Activated CD8-positive, alpha-beta memory T cell treated with anti-CD3 and anti-CD28 coated beads, Interleukin-2, amount 10 ng/mL, durations not matched to agents 7 days and 5 days (primary cell): ENCODE data around the gene JAM3. TPM values are rescaled to one million over a fixed set of nuclear protein-coding genes. Genes with fewer than 3 reads are reported as not detected.

Source experiments
- ATAC-seq: fragments of 150-1000 bp; cut with Tn5 transposase; one replicate; pipeline ENCODE4 v1.10.0; 2021; ENCODE audit warnings: moderate library complexity
- CTCF ChIA-PET: fragments of 350-600 bp; sonication (Branson Sonifier 250); formaldehyde crosslinking; loops from one replicate; lab custom pipeline; 2021; ENCODE audit warnings: antibody characterized with exemption; lab: Charles Lee
- DNase-seq: peaks from one replicate; pipeline ENCODE4 v3.0.0-alpha.2; 2020
- H3K27ac Mint-ChIP-seq: one replicate; pipeline ENCODE4 v1.8.0; 2021; ENCODE audit warnings: mild to moderate bottlenecking, mixed read lengths
- H3K27me3 Mint-ChIP-seq: one replicate; pipeline ENCODE4 v1.8.0; 2021; ENCODE audit warnings: mixed read lengths
- H3K36me3 Mint-ChIP-seq: one replicate; pipeline ENCODE4 v1.8.0; 2021; ENCODE audit warnings: mild to moderate bottlenecking, mixed read lengths
- H3K4me1 Mint-ChIP-seq: one replicate; pipeline ENCODE4 v1.8.0; 2021; ENCODE audit warnings: mixed read lengths
- H3K4me3 Mint-ChIP-seq: one replicate; pipeline ENCODE4 v1.8.0; 2021; ENCODE audit warnings: mild to moderate bottlenecking, moderate library complexity, mixed read lengths
- H3K9me3 Mint-ChIP-seq: one replicate; pipeline ENCODE4 v1.8.0; 2022; ENCODE audit warnings: low read depth, mixed read lengths
- total RNA-seq, 2 experiments: library from RNA; stranded (reverse); gene quantifications; one replicate each; pipeline ENCODE4 v1.2.3, GENCODE V29; 2021

The JAM3 gene
- total RNA-seq, 2 experiments from 2014 or later = 3.2 to 4.4 TPM

DNA sequence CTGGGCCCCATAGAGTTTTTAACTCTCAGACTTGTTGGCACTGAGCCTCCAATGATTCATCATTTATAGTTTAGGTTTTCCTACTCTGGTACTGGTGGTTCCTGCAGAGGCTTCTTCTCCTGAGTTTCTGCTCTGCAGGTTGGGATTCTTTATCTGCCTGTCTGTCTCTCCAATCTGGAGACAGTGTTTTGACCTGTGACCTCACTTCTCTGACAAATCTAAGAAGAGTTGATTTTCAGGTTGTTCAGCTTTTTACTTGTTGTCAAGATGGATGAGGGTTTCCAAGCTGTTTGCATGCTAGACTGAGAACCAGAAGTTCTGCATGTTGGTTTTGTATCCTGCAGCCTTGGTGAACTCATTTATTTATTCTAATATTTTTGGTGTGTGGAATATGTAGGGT is 63.9 kb downstream of the JAM3 start:
- H3K9me3 Mint-ChIP-seq = peaks cover 9% of the 10 kb centered on the region
- peaks cover 5% of the 10 kb centered on the region for H3K27me3 Mint-ChIP-seq
- no peak for ATAC-seq
- no peak overlapping the region for H3K27ac Mint-ChIP-seq
- no peaks in the 10 kb centered on the region for H3K4me1 Mint-ChIP-seq
- DNase-seq = no peak
- CTCF ChIA-PET = interaction anchor here (1.3 kb wide), 1 partner anchor 205 kb away, joined by 3 read pairs; no protein-coding TSS in a partner anchor
- H3K4me3 Mint-ChIP-seq = no peak overlapping the region
- H3K36me3 Mint-ChIP-seq = peaks cover 8% of the 10 kb centered on the region

DNA sequence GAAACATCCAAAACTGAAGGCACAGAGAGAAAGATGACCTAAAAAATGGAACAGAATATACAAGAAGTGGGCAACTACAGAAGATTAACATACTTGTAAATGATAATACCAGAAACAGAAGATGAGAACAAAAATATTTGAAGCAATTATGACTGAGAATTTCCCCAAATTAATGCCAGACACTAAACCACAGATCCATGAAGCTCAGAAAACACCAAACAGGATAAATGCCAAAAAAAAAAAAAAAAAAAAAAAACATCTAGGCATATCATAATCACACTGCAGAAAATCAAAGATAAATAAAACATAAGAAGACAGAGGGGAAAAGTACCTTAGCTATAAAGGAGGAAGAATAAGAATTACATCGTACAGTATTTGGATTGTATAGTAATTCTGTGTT is 65.3 kb downstream of the JAM3 start:
- H3K36me3 Mint-ChIP-seq = peaks cover 8% of the 10 kb centered on the region
- no peaks in the 10 kb centered on the region for H3K4me1 Mint-ChIP-seq
- CTCF ChIA-PET = interaction anchor here (1.6 kb wide), 1 partner anchor 206 kb away, joined by 5 read pairs; no protein-coding TSS in a partner anchor
- H3K27me3 Mint-ChIP-seq = peaks cover 5% of the 10 kb centered on the region
- peaks cover 9% of the 10 kb centered on the region for H3K9me3 Mint-ChIP-seq
- DNase-seq (no peak), ATAC-seq (no peak)
- no peak overlapping the region for H3K4me3 Mint-ChIP-seq
- no peak overlapping the region for H3K27ac Mint-ChIP-seq

DNA sequence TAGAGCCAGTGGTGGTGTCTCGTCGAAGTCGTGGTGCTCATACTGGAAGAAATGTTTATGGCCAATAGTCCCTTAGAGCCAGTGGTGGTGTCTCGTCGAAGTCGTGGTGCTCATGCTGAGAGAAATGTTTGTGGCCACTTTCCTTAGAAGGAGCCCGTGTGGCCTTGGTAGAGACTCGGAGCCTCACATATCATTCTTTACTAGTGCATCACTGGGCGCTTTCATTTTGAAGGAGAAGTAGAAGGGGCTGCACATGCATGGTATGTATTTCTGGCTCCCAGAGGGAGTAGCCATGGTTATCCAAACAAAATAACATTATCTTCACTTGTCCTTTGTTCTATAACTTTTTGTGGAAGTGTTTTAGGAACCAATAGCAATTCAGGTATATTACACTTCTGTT is 69.5 kb downstream of the JAM3 start:
- Mint-ChIP-seq H3K36me3 (peaks cover 2% of the 10 kb centered on the region), H3K27me3 (peaks cover 5% of the 10 kb centered on the region), H3K4me1 (no peaks in the 10 kb centered on the region), H3K27ac (no peak overlapping the region), H3K4me3 (no peak overlapping the region), H3K9me3 (peaks cover 4% of the 10 kb centered on the region)
- ATAC-seq (no peak), DNase-seq (no peak)
- CTCF ChIA-PET = interaction anchor here (0.9 to 2.9 kb wide), 7 partner anchors 8 to 211 kb away, joined by 3 to 26 read pairs (median 6); no protein-coding TSS in a partner anchor

GRCh38 chr11:134139303-134139872 is 70.5 kb downstream of the JAM3 start:
- H3K4me3 Mint-ChIP-seq = no peak overlapping the region
- ATAC-seq (no peak), DNase-seq (no peak)
- no peaks in the 10 kb centered on the region for H3K9me3 Mint-ChIP-seq
- H3K36me3 Mint-ChIP-seq = peaks cover 2% of the 10 kb centered on the region
- H3K27me3 Mint-ChIP-seq = no peaks in the 10 kb centered on the region
- peaks cover 9% of the 10 kb centered on the region for H3K4me1 Mint-ChIP-seq
- CTCF ChIA-PET = interaction anchor here (0.6 to 2.9 kb wide), 13 partner anchors 9 to 213 kb away, joined by 3 to 26 read pairs (median 3); no protein-coding TSS in a partner anchor
- H3K27ac Mint-ChIP-seq = no peak overlapping the region

GRCh38 chr11:134139873-134140331 is 71.0 kb downstream of the JAM3 start:
- Mint-ChIP-seq H3K9me3 (no peaks in the 10 kb centered on the region), H3K4me3 (no peak overlapping the region), H3K4me1 (peaks cover 9% of the 10 kb centered on the region), H3K27me3 (no peaks in the 10 kb centered on the region), H3K27ac (no peak overlapping the region), H3K36me3 (peaks cover 3% of the 10 kb centered on the region)
- CTCF ChIA-PET = interaction anchor here (0.7 to 2.9 kb wide), 9 partner anchors 24 to 213 kb away, joined by 3 to 26 read pairs (median 4); no protein-coding TSS in a partner anchor
- ATAC-seq (peak; percentile 78), DNase-seq (peak; percentile 73)

DNA sequence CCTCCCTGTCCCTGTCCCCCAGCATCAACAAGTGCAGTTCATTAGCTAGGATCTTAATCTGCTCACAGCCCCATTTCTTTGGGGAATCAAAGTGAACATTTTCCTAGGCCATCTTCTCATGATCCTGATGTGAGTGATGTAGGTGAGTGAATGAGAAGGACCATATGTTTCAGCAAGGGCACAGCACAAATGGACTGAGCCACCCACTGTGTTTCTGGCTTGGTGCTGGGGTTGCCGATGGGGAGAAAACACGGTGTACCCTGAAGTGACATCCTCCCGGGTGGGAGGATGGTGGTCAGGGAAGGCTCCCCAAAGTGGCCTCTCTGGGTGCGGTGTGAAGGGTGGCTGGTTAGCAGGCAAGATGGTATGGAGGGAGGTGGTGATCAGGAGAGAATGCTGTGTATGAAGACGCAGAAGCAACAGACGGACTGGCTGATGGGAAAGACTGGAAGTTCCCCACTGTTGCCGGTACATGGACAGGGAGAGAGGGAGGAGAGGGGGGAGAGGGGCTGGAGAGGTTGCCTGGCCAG is 72.2 kb downstream of the JAM3 start:
- Mint-ChIP-seq H3K4me1 (peaks cover 9% of the 10 kb centered on the region), H3K36me3 (peaks cover 6% of the 10 kb centered on the region), H3K27me3 (no peaks in the 10 kb centered on the region), H3K27ac (no peak overlapping the region), H3K9me3 (no peaks in the 10 kb centered on the region), H3K4me3 (no peak overlapping the region)
- DNase-seq (no peak), ATAC-seq (no peak)
- CTCF ChIA-PET = interaction anchor here (1.1 to 2.9 kb wide), 5 partner anchors 43 to 214 kb away, joined by 3 to 26 read pairs (median 4); no protein-coding TSS in a partner anchor

GRCh38 chr11:134142536-134142935 is 73.7 kb downstream of the JAM3 start:
- CTCF ChIA-PET = interaction anchor here (0.7 to 2.0 kb wide), 4 partner anchors 10 to 125 kb away, joined by 3 to 8 read pairs (median 3); no protein-coding TSS in a partner anchor
- no peak overlapping the region for H3K27ac Mint-ChIP-seq
- ATAC-seq = no peak
- no peak overlapping the region for H3K4me3 Mint-ChIP-seq
- H3K36me3 Mint-ChIP-seq = peaks cover 8% of the 10 kb centered on the region
- no peaks in the 10 kb centered on the region for H3K9me3 Mint-ChIP-seq
- DNase-seq = no peak
- H3K4me1 Mint-ChIP-seq = peaks cover 9% of the 10 kb centered on the region
- no peaks in the 10 kb centered on the region for H3K27me3 Mint-ChIP-seq

GRCh38 chr11:134143801-134144200 is 74.9 kb downstream of the JAM3 start:
- peaks cover 9% of the 10 kb centered on the region for H3K4me1 Mint-ChIP-seq
- peaks cover 8% of the 10 kb centered on the region for H3K36me3 Mint-ChIP-seq
- no peak for DNase-seq
- H3K9me3 Mint-ChIP-seq = no peaks in the 10 kb centered on the region
- H3K27me3 Mint-ChIP-seq = no peaks in the 10 kb centered on the region
- CTCF ChIA-PET = no interaction called here
- no peak for ATAC-seq
- H3K27ac Mint-ChIP-seq = no peak overlapping the region
- H3K4me3 Mint-ChIP-seq = no peak overlapping the region

DNA sequence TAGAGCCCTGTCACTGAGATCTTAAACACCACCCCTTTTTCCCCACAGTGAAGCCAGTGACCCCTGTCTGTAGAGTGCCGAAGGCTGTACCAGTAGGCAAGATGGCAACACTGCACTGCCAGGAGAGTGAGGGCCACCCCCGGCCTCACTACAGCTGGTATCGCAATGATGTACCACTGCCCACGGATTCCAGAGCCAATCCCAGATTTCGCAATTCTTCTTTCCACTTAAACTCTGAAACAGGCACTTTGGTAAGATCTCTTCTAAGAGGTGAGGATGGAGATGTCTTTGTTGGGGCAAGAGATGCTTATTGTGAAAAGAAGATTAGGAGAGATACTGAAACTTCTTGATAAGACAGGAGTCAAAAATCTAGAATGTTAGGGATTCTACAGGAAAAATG is 75.9 kb downstream of the JAM3 start:
- H3K27ac Mint-ChIP-seq = no peak overlapping the region
- no peak overlapping the region for H3K4me3 Mint-ChIP-seq
- no peaks in the 10 kb centered on the region for H3K9me3 Mint-ChIP-seq
- CTCF ChIA-PET = interaction anchor here (0.5 kb wide), 1 partner anchor 63 kb away, joined by 3 read pairs; no protein-coding TSS in a partner anchor
- DNase-seq (no peak), ATAC-seq (no peak)
- no peaks in the 10 kb centered on the region for H3K27me3 Mint-ChIP-seq
- H3K4me1 Mint-ChIP-seq = peaks cover 9% of the 10 kb centered on the region
- H3K36me3 Mint-ChIP-seq = peaks cover 13% of the 10 kb centered on the region

GRCh38 chr11:134145715-134146114 is 76.8 kb downstream of the JAM3 start:
- H3K4me1 Mint-ChIP-seq = peaks cover 9% of the 10 kb centered on the region
- no peak overlapping the region for H3K27ac Mint-ChIP-seq
- H3K4me3 Mint-ChIP-seq = no peak overlapping the region
- ATAC-seq (no peak), DNase-seq (no peak)
- H3K9me3 Mint-ChIP-seq = no peaks in the 10 kb centered on the region
- CTCF ChIA-PET = interaction anchor here (0.7 kb wide), 1 partner anchor 96 kb away, joined by 4 read pairs; no protein-coding TSS in a partner anchor
- H3K36me3 Mint-ChIP-seq = peaks cover 15% of the 10 kb centered on the region
- H3K27me3 Mint-ChIP-seq = no peaks in the 10 kb centered on the region

DNA sequence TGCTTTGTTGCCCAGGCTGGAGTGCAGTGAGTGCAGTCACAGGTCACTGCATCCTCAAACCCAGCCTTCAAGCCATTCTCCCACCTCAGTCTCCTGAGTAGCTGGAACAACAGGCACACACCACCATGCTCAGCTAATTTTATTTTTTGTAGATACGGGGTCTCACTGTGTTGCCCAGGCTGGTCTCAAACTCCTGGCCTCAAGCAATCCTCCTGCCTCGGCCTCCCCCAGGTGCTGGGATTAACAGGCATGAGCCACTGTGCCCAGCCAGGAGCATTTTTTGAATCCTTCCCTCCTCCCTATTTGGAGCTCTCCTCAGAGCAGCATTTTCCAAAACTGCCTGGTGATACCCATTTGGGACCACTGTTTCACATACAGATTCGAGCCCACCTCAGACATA is 77.7 kb downstream of the JAM3 start:
- Mint-ChIP-seq H3K4me1 (peaks cover 9% of the 10 kb centered on the region), H3K4me3 (no peak overlapping the region), H3K36me3 (peaks cover 24% of the 10 kb centered on the region), H3K9me3 (no peaks in the 10 kb centered on the region), H3K27me3 (no peaks in the 10 kb centered on the region), H3K27ac (no peak overlapping the region)
- CTCF ChIA-PET = no interaction called here
- ATAC-seq (no peak), DNase-seq (no peak)

- ATAC-seq (no peak), DNase-seq (no peak)
- CTCF ChIA-PET = no interaction called here
- no peak overlapping the region for H3K27ac Mint-ChIP-seq
- H3K9me3 Mint-ChIP-seq = no peaks in the 10 kb centered on the region
- H3K36me3 Mint-ChIP-seq = peaks cover 32% of the 10 kb centered on the region
- H3K4me3 Mint-ChIP-seq = no peak overlapping the region
- no peaks in the 10 kb centered on the region for H3K27me3 Mint-ChIP-seq
- H3K4me1 Mint-ChIP-seq = peaks cover under 1% of the 10 kb centered on the region
These were observed 80.5 kb downstream of the JAM3 start for GRCh38 chr11:134149371-134149770.

- Mint-ChIP-seq H3K27me3 (no peaks in the 10 kb centered on the region), H3K36me3 (peaks cover 34% of the 10 kb centered on the region), H3K4me1 (no peaks in the 10 kb centered on the region), H3K27ac (no peak overlapping the region), H3K9me3 (no peaks in the 10 kb centered on the region), H3K4me3 (no peak overlapping the region)
- DNase-seq = no peak
- ATAC-seq = no peak
- CTCF ChIA-PET = no interaction called here
These were observed 81.5 kb downstream of the JAM3 start for GRCh38 chr11:134150195-134150903.
